Activated CD8-positive, alpha-beta memory T cell treated with anti-CD3 and anti-CD28 coated beads for 4 hours (primary cell): ENCODE data around the gene RFC2.
"Not testable (repeated sequence)": the region's sequence is repeated elsewhere in the genome, so short reads cannot be mapped to it uniquely, and the experiment has no call there.

ENCODE experiments used
- DNase-seq, 2 donors: peaks; one replicate each; pipeline ENCODE4 v3.0.0-alpha.2; 2020; ENCODE audit warnings: low read depth in 2 of 2

The RFC2 gene

DNA sequence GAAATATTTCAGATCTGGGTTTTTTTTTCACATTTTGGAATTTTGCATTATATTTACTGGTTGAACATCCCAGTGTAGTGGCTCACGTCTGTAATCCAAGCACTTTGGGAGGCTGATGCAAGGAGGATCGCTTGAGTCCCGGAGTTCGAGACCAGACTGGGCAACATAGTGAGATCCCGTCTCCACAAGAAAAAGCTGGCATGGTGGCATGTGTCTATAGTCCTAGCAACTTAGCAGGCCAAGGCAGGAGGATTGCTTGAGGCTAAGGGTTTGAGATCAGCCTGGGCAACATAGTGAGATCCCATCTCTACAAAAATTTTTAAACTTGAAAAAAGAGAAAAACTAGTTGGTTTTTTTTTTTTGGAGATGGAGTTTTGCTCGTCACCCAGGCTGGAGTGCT lies 6.0 kb downstream of the RFC2 start:
- no peak for DNase-seq

DNA sequence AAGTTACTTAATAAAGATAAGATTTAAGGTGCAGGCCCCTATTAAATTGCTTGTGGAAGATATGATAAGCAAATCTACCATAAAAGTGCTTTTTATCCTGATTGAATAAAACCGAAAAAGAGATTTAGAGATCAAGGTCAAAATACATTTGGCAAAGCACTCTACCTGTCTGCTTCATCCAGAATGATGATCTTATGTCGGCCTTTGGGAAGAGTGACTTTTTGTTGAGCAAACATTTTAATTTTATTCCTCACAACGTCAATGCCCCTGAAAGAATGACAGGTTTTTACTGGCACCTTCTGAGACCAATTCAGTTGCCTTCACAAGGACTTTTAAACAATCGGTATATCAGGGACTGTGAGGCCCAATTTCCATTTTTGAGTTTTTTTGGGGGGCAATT lies 7.7 kb downstream of the RFC2 start:
- DNase-seq: no peak

DNA sequence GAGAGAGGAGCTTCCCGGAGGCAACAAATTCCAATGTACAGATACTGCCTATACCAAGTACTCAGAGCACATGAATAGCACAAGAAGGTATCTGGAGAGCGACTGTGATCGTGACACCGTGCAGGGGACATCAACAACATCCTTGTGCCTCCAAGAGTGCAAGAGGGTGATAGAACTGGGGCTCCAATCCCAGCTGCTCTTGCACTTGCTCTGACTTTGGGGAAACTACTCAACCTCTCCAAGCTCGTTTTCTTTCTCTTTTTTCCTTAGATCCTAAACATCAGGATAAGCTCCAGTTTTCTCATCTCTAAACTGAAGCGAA lies 12.1 kb downstream of the RFC2 start:
- no peak for DNase-seq

DNA sequence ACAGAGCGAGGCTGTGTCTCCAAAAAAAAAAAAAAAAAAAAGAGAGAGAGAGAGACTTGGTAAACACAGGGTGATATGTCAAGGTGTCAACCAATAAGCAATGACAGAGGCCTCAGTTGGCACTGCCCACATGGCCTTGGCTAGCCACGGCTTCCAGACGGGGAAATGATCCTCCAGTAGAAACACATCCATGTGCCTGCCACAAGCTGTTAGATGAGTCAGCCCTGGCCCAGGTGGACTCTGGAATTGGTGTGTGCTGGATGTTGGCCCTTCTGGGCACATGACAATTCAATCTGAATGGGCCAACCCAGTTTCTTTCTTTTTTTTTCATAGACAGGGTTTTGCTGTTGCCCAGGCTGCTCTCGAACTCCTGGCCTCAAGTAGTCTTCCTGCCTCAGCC lies 13.7 kb downstream of the RFC2 start:
- DNase-seq: no peak

DNA sequence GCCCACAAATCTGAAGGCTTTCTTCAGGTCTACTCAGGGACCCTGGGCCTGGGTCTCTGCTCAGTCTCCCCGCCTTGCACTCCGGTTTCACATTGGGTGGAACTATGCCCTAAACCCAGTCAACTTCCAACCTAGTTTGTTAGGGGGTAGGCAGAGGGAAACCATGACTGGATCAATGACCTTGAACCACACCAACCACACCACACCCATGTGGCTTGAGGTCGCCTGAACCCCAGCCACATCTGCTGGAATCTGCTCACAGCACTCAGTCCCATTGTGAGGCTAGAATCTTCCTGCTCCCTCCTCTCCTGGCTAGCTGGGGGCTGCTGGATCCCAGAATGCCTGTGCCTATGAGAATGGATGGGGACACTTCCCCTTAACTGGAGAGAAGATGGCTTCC lies 17.9 kb downstream of the RFC2 start:
- no peak for DNase-seq

DNA sequence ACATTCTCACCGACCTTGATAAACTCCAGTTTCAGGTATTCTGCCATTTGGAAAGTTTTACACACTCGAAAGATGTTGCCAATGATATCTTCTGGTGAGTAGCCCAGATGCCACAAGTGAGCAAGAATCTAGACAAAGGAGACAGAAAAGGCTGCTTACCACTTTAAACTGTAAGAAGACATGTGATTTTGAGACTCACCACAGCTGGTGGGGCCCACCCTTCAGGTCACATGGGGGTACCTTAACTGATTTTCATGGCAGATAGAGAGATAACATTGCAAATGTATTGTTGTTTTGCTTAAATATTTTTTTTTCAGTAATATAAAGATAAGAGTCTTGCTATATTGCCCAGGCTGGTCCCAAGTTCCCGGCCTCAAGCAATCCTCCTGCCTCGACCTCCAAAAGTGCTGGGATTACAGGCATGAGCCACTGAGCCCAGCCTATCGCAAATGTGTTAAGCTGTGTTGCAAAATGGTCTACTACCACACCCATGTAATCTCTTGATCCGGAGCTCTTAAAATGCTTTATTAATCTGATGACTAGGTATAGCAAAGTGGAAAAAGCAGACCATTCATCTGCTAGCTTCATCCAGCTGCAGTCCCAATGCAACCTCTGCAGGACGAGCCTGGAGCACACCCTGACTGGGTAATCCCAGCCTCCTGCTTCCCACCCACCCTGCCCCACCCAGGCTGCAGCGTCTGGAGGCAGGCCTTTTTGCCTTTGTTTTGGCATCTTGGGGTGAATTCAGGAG lies 18.5 kb downstream of the RFC2 start:
- DNase-seq: no peak

DNA sequence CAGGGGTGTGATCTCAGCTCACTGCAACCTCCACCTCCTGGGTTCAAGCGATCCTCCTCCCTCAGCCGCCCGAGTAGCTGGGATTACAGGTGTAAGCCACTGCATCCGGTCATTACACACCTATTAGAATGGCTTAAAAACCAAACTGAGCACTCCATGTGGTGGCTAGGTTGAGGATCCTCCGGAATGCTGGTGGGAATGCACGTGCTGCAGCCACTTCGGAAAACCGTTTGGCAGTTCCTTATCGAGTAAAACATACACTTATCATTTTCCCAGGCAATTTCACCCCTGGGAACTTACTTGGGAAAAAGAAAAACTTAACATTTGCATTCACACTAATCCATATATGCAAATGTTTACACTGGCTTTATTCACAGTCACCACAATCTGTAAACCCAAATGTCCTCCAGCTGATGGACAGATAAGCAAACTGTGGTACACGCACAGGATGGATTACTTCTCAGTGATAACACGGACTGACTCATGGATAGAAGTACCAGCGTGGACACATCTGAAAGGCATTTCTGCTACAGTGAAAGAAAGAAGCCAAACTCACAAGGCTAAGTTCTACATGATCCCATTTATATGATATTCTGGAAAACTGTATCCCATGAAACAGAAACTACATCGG lies 20.4 kb downstream of the RFC2 start:
- no peak for DNase-seq

DNA sequence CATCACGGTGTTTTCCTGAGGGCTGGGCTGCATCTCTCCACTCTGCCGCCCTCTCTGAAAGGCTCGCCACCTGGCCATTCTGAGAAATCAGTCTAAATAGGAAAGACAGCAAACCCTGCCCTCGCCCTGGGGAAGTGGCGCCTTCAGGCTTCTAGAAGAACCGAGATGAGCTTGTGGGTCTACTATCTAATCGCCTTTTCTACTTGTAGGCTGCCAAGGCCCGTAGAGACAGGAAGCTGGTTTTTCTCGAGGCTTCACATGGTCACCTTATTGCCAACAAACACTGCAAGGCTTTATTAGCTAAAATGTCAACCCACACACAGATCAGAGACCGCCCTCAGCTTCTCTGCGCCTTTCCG lies 23.0 kb downstream of the RFC2 start:
- DNase-seq: no peak

DNA sequence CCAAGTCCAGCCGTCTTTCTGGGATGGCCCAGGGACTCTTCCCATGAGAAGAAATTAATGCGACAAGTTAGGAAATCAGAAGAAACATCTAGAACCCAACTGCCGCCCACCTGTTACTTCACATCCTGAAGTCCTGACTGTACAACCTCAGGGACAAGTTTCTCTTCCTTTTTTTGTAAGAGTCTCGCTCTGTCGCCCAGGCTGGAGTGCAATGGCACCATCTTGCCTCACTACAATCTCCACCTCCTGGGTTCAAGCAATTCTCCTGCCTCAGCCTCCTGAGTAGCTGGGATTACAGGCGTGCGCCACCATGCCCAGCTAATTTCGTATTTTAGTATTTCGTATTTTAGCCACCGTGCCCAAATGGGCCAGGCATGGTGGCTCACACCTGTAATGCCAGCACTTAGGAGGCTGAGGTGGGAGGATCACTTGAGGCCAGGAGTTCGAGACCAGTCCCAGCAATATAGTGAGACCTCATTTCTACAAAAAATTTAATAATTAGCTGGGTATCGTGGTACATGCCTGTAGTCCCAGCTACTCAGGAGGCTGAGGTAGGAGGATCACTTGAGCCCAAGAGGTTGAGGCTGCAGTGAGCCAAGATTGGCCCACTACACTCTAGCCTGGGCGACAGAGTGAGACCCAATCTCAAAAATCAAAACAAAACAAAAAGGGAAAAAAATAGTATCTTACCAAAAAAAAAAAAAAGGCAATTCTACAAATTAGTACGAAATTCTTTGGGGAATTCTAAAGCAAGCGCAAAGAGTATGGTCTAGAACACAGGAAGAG lies 23.6 kb downstream of the RFC2 start:
- no peak for DNase-seq

DNA sequence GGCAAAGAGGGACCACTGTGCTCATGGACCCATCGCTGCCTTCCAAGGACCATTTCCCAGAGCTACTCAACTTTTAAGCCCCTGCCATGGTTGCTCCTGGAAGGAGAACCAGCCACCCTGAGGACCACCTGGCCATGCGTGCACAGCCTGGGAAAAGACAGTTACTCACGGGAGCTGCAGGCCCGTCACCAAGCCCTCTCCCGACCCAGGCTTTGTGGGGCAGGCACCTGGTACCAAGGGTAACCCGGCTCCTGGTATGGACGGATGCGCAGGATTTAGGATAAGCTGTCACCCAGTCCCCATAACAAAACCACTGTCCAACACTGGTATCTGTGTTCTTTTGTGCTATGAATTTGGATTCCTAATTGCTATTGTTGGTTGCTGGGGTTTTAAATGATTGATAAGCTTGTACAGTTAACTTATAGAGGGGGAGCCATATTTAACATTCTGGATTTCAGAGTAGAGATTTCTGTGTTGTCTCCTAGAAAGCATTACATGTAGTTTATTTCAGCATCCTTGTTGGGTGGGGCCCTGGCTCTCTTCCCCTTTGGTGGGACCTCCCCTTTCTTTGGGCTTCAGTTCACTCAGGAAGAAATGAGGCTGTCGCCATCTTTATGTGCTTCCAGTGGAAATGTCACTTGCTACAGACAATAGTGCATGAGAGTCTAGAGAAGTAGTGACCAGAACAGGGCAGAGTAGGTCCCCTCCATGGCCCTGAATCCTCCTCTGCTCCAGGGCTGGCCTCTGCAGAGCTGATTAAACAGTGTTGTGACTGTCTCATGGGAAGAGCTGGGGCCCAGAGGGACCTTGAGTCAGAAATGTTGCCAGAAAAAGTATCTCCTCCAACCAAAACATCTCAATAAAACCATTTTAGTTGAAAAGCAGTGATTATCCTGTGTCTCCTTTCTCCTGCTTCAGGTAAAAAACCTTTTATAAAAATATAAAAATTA lies 25.0 kb downstream of the RFC2 start:
- DNase-seq: no peak

DNA sequence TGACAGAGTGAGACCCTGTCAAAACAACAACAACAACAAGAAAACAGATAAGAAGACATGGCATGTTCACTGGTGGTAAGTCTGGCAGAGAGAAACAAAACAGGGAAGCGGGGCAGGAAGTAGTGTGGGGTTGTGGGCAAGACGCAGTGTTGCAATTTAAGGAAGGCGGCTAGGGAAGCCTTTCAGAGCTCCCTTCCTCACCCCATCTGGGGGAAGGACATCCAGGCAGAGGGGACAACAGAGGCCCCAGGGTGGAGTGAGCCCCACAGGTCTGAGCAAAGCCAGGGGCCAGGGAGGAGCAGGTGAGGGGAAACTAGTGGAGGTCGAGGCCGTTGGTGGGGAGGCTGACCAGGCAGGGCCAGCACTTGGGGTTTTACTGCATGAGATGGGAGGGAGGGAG lies 27.6 kb downstream of the RFC2 start:
- no peak for DNase-seq

DNA sequence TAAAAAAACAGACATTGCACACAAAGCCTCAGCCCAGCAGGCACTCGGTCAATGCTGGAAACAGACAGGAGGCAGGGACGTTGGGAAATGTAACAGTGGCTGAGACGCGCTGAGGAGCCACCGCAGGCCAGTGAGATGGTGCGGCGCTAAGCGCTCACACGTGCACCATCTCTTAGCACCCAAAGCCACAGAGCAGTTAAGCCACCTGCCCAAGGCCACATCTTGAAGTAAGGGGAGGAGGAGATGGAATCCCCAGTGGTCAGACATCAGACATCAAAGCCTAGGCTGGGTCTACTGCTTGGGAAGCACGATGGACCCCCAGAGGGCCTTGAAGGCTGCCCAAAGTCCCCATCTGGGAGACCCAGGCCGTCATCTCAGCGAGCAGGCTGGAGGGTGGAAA lies 28.8 kb downstream of the RFC2 start:
- no peak for DNase-seq

DNA sequence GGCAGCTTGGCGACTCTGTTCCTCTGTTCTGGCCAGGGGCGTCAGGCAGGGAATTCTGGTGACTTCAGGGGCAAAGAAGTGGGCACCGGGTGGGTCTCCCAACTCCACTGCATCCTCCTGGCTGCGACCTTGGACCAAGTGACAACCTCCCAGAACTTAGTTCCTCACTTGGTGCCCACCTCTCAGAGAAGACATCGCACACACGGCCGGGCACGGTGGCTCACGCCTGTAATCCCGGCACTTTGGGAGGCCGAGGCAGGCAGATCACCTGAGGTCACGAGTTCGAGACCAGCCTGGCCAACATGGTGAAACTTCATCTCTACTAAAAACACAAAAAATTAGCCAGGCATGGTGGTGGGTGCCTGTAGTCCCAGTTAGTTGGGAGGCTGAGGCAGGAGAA lies 29.3 kb downstream of the RFC2 start:
- DNase-seq: not testable (repeated sequence)

DNA sequence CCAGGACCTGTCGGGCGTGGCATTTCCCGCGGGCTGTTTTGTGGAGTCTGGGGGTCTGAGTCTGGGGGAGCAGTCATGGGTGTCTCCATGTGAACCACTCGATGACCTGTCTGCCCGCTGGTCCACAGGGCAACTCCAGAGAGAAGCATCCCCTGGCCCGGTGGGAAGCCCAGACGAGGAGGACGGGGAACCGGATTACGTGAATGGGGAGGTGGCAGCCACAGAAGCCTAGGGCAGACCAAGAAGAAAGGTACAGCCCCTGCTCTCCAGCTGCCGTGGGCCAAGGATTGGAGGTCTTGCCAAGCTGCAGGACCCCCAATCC lies 29.7 kb downstream of the RFC2 start:
- no peak for DNase-seq

DNA sequence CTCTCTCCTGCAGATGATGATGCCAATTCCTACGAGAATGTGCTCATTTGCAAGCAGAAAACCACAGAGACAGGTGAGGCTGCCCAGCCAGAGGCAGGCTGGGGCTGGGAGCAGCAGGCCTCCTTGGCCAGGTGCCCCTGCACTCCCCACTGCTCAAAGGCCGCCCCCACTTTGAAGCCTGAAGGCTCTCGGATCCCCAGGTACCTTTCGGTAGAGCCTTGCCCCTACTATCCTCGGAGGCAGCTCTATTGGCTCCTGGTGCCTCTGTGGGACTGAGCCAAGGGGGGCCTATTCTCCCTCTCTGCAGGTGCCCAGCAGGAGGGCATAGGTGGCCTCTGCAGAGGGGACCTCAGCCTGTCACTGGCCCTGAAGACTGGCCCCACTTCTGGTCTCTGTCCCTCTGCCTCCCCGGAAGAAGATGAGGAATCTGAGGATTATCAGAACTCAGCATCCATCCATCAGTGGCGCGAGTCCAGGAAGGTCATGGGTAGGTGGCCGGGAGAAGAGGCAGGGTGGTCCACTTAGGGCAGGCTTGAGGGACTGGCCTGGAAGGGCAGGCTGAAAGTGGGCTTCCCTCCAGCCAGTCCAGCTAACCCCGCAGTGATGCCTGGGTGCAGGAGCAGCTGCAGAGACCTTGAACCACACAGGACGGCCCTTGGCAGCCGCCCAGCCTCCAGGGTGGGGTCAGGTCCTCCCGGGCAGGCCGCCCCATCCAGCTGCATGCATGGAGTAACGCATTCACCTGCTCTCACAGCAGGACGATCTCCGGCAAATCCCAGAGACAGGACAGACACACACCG lies 30.3 kb downstream of the RFC2 start:
- no peak for DNase-seq

DNA sequence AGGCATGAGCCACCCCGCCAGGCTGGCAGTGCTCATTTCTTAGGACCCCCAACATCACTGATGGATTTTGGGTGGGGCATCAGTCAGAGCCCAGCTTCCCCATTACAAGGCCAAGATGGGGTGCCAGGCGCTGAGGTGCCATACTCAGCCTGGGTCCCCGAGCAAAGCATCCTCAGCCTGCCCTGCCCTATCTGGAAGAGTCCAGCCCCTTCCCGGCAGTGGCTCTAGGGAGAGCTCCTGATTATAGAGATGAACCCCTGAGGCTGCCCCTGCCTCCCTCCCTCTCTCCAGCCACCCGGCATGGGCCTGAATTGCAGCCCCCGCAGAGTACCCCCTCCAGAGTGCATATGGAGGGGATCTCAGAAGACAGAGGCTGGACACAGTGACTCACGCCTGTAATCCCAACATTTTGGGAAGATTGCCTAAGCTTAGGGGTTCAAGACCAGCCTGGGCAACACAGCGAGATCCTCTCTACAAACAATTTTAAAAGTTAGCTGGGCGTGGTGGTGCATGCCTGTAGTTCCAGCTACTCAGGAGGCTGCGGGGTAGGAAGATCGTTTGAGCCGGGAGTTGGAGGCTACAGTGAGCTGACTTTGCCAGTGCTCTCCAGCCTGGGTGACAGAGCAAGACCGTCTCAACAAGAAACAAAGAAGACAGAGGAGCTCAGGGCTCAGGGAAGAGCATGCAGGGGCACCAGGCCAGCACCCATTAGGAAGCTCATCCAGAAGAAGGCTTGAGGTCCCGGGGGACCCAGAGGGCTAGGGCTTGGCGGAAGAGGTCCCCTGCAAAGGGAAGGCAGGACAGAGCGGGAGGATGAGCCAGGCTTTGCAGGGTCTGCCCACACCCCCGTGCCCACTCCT lies 31.1 kb downstream of the RFC2 start:
- DNase-seq: no peak

DNA sequence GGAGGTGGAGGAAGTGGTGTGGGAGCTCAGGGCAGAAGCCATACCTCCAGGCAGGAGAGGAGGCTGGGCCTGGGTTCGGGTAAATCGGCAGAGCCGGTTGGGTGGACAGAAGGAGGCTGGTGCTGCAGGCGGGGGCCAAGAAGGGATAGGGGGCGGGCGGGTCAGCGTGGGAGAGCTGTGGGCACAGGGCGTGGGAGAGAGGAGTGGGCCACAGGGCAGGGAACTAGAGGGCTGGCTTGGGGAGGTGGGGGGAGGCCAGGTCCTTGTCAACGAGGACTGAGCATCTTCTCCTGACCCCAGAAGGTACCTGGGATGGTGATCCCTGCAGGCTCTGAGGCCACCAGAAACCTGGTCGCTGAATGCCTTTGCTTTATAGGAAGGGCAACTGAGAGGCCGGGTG lies 32.5 kb downstream of the RFC2 start:
- no peak for DNase-seq

DNA sequence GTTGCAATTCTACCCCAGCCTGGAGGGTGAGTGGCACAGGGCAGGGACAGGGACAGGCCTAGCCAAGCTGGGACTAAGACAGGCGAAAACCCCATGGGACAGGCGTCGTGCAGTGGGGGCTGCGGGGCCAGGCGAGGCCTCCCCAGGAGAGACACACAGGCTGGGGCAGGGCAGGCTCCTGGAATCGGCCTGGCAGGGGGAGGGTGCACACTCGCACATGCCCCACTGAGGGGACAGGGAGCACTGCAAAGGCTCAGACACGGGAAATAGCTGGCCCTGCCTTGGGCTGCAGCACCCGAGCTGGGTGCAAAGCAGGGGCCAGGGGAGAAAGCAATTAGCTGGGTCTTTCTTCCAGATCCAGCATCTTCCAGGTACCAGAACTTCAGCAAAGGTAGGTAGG lies 34.0 kb downstream of the RFC2 start:
- no peak for DNase-seq

DNA sequence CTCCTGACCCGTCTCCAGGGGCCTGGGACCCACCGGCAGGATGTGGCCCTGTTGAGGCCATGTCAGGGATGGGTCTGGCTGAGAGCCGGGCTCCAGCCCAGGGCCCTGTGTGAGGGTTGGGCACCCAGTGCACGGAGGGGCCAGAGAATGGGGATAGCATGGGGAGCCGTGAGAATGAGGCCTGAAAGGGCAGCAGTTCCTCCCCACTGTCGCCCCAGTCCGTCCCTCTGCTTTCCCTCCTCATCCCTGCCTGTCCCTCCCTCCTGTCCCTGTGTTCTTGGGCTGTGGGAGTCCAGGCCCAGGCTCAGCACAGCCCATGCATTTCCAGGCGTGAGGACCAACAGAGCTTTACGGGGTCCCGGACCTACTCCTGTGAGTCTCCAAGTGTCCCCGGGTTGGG lies 34.8 kb downstream of the RFC2 start:
- DNase-seq: no peak

DNA sequence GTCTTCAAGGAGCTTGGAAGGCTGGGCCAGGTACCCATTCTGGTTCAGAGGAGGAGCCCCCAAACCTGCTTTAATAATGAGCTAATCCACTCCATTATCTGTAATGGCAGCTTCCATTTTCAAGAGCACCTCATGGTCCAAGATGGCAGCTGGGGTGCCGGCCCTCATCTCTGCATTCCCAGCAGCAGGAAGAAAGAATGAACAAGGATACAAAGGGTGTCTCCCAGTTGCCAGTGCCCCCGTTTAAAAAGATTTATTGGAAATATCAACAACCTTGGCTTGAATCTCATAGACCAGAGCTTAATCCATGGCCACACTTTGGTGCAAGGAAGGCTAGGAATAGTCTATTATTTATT lies 35.9 kb downstream of the RFC2 start:
- no peak for DNase-seq
